PC-3 (cell line): Measurements from ENCODE around the gene DDC. TPM values are rescaled to one million over a fixed set of nuclear protein-coding genes. Genes with fewer than 3 reads are reported as not detected.

Experiments used
- ATAC-seq: fragments of 200-7000 bp; cut with Tn5 transposase; 2 replicates; pipeline ENCODE4 v1.9.1; 2020; ENCODE audit warnings: mild to moderate bottlenecking, moderate library complexity
- BruUV-seq: library from RNA; stranded (reverse); fragments of 400-500 nt; replicated peaks from 2 replicates; lab custom pipeline; 2021; lab: Mats Ljungman, UMichigan
- CTCF ChIA-PET: fragments of 300-600 bp; sonication (Branson Sonifier 250); formaldehyde crosslinking; loops from one replicate; lab custom pipeline; 2022; ENCODE audit warnings: antibody characterized with exemption; lab: Charles Lee
- POLR2A ChIA-PET: fragments of 300-600 bp; sonication (Branson Sonifier 250); formaldehyde crosslinking; loops from one replicate; lab custom pipeline; 2022; ENCODE audit warnings: antibody characterized with exemption; ENCODE audit not compliant: unreplicated experiment; lab: Charles Lee
- DNase-seq: peaks from one replicate; pipeline ENCODE4 v3.0.0-alpha.2; 2015
- H2AFZ ChIP-seq: fragments of 300-600 bp; sonication (generic); 2 replicates; pipeline ENCODE4 v1.6.0; 2016; ENCODE audit warnings: antibody characterized with exemption, low read length
- H3F3A ChIP-seq: fragments of 300-600 bp; sonication (generic); one replicate; pipeline ENCODE4 v1.6.0; 2017; ENCODE audit warnings: antibody characterized with exemption, low read length, control low read depth, mild to moderate bottlenecking; ENCODE audit not compliant: unreplicated experiment
- H3K27ac ChIP-seq: fragments of 300-600 bp; sonication (generic); 2 replicates; pipeline ENCODE4 v1.5.1; 2016; ENCODE audit warnings: mild to moderate bottlenecking, low read length
- H3K27me3 ChIP-seq: fragments of 300-600 bp; sonication (generic); 2 replicates; pipeline ENCODE4 v1.6.1; 2016; ENCODE audit warnings: low read length, mixed read lengths
- H3K36me3 ChIP-seq: fragments of 300-600 bp; sonication (generic); 2 replicates; pipeline ENCODE4 v1.6.1; 2016; ENCODE audit warnings: low read depth, mixed run types, low read length, mixed read lengths
- H3K4me1 ChIP-seq: fragments of 300-600 bp; sonication (generic); 2 replicates; pipeline ENCODE4 v1.5.1; 2016; ENCODE audit warnings: low read length; ENCODE audit not compliant: insufficient read depth
- H3K4me2 ChIP-seq: fragments of 300-600 bp; sonication (generic); 2 replicates; pipeline ENCODE4 v1.6.0; 2016; ENCODE audit warnings: low read length
- H3K4me3 ChIP-seq: fragments of 300-600 bp; sonication (generic); 2 replicates; pipeline ENCODE4 v1.5.1; 2016; ENCODE audit warnings: mild to moderate bottlenecking, low read length, mixed read lengths
- H3K79me2 ChIP-seq: fragments of 300-600 bp; sonication (generic); 2 replicates; pipeline ENCODE4 v1.6.1; 2017; ENCODE audit warnings: low read length, mixed read lengths
- H3K9ac ChIP-seq: fragments of 300-600 bp; sonication (generic); 2 replicates; pipeline ENCODE4 v1.6.0; 2016; ENCODE audit warnings: mild to moderate bottlenecking, low read length
- H3K9me2 ChIP-seq: fragments of 300-600 bp; sonication (generic); replicated peaks from 2 replicates; pipeline ENCODE4 v1.6.1; 2016; ENCODE audit warnings: mixed run types, low read length, mixed read lengths
- H3K9me3 ChIP-seq: fragments of 300-600 bp; sonication (generic); 2 replicates; pipeline ENCODE4 v1.6.1; 2016; ENCODE audit warnings: low read length, mixed read lengths
- H4K20me1 ChIP-seq: fragments of 300-600 bp; sonication (generic); 2 replicates; pipeline ENCODE4 v1.6.1; 2016; ENCODE audit warnings: low read length, mixed read lengths
- EZH2 ChIP-seq: fragments of 300-600 bp; sonication (generic); IDR thresholded peaks from one replicate; pipeline ENCODE4 v1.6.1; 2017; ENCODE audit warnings: antibody characterized with exemption, mild to moderate bottlenecking, low read length; ENCODE audit not compliant: unreplicated experiment
- EZH2phosphoT487 ChIP-seq: fragments of 300-600 bp; sonication (generic); IDR thresholded peaks from 2 replicates; pipeline ENCODE4 v1.6.1; 2018; ENCODE audit warnings: mild to moderate bottlenecking, antibody characterized with exemption, low read length, borderline replicate concordance
- intact Hi-C: fragments of 100-400 bp; cut with micrococcal nuclease; formaldehyde crosslinking; loops from 2 replicates; pipeline ENCODE4 v1.9.0; 2023
- total RNA-seq: library from RNA; depleted of rRNA; stranded (reverse); fragments of >200 nt; gene quantifications from 2 replicates; pipeline ENCODE4 v1.2.3, GENCODE V29; 2014
- TF ChIP-seq, protein P1 (sequence below): fragments of 300-600 bp; sonication (generic); conservative IDR thresholded peaks from 2 replicates; pipeline ENCODE4 v1.5.1; 2017; ENCODE audit warnings: antibody characterized with exemption, low read depth, mild to moderate bottlenecking, low read length

Gene DDC
- total RNA-seq, 1 experiment from 2014 or later = not detected

DNA sequence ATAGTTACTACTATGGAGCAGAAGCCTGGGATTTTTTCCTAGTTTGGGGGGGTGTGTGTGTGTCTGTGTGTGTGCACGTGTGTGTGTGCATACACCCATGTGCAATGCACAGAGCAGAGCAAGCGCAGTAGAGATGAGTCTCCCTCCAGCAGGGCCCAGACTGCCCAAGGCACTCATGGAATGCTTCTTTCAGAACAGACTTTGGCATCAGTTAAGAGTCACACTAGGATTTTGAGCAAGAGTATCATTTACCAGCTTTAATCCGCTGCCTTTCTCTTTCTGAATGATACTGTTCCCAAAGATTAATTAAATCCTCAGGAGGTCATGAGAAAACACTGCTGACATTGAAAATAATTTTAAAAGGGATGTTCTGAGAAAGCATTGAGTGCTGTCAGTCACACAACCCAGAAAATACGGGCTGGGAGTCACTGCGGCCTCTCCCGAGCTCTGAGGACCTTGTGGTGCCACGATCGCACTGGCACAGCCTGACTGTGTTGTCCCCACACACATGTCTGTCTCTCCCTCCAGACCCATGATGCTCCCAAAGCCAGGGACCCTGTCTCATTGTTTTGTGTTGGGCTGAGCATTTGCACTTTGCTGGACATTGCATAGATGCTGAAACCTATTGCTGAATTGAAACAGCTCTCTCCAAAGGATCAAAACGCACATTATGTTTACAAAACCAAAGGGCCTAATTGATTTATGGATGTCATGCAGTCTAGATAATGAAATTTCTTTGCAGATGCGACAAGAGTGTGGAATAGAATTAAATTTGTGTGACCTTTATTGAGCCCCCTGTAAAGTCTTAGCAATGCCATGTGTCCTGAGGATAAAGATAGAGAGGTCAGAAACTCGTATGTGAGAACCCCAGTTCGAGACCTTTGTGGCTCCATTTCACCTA lies 60.3 kb downstream of the DDC start:
- no peaks in the 10 kb centered on the region for H3K4me1 ChIP-seq
- ChIA-PET POLR2A (no interaction called here), CTCF (no interaction called here)
- no TSS peak for BruUV-seq
- no peaks in the 10 kb centered on the region for H3F3A ChIP-seq
- intact Hi-C loops = no loop called here
- H4K20me1 ChIP-seq = no peaks in the 10 kb centered on the region
- H2AFZ ChIP-seq = no peak overlapping the region
- TF ChIP-seq, protein P1, sequence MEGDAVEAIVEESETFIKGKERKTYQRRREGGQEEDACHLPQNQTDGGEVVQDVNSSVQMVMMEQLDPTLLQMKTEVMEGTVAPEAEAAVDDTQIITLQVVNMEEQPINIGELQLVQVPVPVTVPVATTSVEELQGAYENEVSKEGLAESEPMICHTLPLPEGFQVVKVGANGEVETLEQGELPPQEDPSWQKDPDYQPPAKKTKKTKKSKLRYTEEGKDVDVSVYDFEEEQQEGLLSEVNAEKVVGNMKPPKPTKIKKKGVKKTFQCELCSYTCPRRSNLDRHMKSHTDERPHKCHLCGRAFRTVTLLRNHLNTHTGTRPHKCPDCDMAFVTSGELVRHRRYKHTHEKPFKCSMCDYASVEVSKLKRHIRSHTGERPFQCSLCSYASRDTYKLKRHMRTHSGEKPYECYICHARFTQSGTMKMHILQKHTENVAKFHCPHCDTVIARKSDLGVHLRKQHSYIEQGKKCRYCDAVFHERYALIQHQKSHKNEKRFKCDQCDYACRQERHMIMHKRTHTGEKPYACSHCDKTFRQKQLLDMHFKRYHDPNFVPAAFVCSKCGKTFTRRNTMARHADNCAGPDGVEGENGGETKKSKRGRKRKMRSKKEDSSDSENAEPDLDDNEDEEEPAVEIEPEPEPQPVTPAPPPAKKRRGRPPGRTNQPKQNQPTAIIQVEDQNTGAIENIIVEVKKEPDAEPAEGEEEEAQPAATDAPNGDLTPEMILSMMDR = no peak
- TF ChIP-seq EZH2 (no peak), EZH2phosphoT487 (no peak)
- ATAC-seq = no peak
- DNase-seq = no peak
- H3K27ac ChIP-seq = no peak overlapping the region
- H3K9me3 ChIP-seq = no peaks in the 10 kb centered on the region
- H3K36me3 ChIP-seq = no peaks in the 10 kb centered on the region
- no peaks in the 10 kb centered on the region for H3K9me2 ChIP-seq
- no peaks in the 10 kb centered on the region for H3K79me2 ChIP-seq
- no peak overlapping the region for H3K9ac ChIP-seq
- H3K4me2 ChIP-seq = no peak overlapping the region
- H3K4me3 ChIP-seq = no peak overlapping the region
- H3K27me3 ChIP-seq = no peaks in the 10 kb centered on the region

DNA sequence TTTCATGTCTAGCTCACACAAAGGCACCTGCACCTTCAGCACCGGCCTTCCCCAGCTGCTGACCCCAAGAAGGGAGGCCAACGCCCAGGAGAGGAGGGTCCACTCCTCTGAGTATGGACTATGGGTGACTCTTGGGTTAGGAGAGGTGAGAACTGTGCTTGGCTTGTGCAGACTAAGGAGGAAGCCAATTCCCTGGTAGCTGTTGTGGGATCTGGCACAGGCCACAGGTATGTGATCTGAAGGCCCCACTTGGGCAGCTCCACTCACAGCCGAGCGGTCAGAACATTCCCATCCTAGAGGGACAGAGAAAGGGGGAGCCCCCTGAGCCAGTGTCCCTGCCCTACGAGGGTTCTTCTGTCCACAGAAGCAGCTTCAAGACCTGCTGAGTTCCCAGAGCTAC lies 62.3 kb downstream of the DDC start:
- no peaks in the 10 kb centered on the region for H3K9me2 ChIP-seq
- CTCF ChIA-PET = interaction anchor here (0.5 kb wide), 1 partner anchor 721 kb away, joined by 3 read pairs; no protein-coding TSS in a partner anchor
- no peak overlapping the region for H2AFZ ChIP-seq
- intact Hi-C loops = no loop called here
- ATAC-seq (no peak), DNase-seq (no peak)
- H3K4me3 ChIP-seq = no peak overlapping the region
- H3K4me2 ChIP-seq = no peak overlapping the region
- no peaks in the 10 kb centered on the region for H3K4me1 ChIP-seq
- peaks cover 7% of the 10 kb centered on the region; the same call in 1 of the 2 replicates for H3K27me3 ChIP-seq
- no peaks in the 10 kb centered on the region for H3K36me3 ChIP-seq
- H3F3A ChIP-seq = no peaks in the 10 kb centered on the region
- POLR2A ChIA-PET = no interaction called here
- no peaks in the 10 kb centered on the region for H3K9me3 ChIP-seq
- no TSS peak for BruUV-seq
- H3K27ac ChIP-seq = no peak overlapping the region
- no peak overlapping the region for H3K9ac ChIP-seq
- no peak for TF ChIP-seq EZH2phosphoT487
- TF ChIP-seq EZH2 = no peak
- TF ChIP-seq, protein P1 = no peak
- no peaks in the 10 kb centered on the region for H3K79me2 ChIP-seq
- H4K20me1 ChIP-seq = no peaks in the 10 kb centered on the region
